ENCODE data around the gene HRH3.
A peak's percentile ranks its signal among the peaks of the same experiment; 100 is the strongest.

Gene HRH3

GRCh38 chr20:62243906-62244515, 23.9 kb upstream of the HRH3 start:
- DNase-seq (ENCODE audit: low spot score), result no peak

GRCh38 chr20:62243106-62243505, 23.0 kb upstream of the HRH3 start:
- DNase-seq (ENCODE audit: low spot score), result no peak

- no peak for DNase-seq (ENCODE audit: low spot score)
These were observed 22.1 kb upstream of the HRH3 start for GRCh38 chr20:62242176-62242575.

GRCh38 chr20:62241506-62241905, 21.4 kb upstream of the HRH3 start:
- no peak for DNase-seq (ENCODE audit: low spot score)

- DNase-seq (ENCODE audit: low spot score), result no peak
These were observed 20.1 kb upstream of the HRH3 start for GRCh38 chr20:62240020-62240685.

GRCh38 chr20:62239278-62239879, 19.3 kb upstream of the HRH3 start:
- no peak for DNase-seq (ENCODE audit: low spot score)

- DNase-seq (ENCODE audit: low spot score), result peak; percentile 38
These were observed 18.6 kb upstream of the HRH3 start for GRCh38 chr20:62238569-62239277.

GRCh38 chr20:62237801-62238568, 17.9 kb upstream of the HRH3 start, which contains the start of gene OSBPL2:
Gene OSBPL2 (plus strand): TSS chr20:62238521. CDS start chr20:62256185, 17,664 bp downstream.
- peak; percentile 100 for DNase-seq (ENCODE audit: low spot score)

GRCh38 chr20:62237514-62237800, 17.4 kb upstream of the HRH3 start:
- DNase-seq (ENCODE audit: low spot score), result no peak

- no peak for DNase-seq (ENCODE audit: low spot score)
These were observed 16.9 kb upstream of the HRH3 start for GRCh38 chr20:62236766-62237513.

- DNase-seq (ENCODE audit: low spot score), result no peak
These were observed 16.1 kb upstream of the HRH3 start for GRCh38 chr20:62236200-62236599.

GRCh38 chr20:62235777-62236157, 15.7 kb upstream of the HRH3 start:
- no peak for DNase-seq (ENCODE audit: low spot score)

GRCh38 chr20:62235001-62235776, 15.1 kb upstream of the HRH3 start:
- peak; percentile 75 for DNase-seq (ENCODE audit: low spot score)

GRCh38 chr20:62234339-62234738, 14.3 kb upstream of the HRH3 start:
- peak; percentile 56 for DNase-seq (ENCODE audit: low spot score)

GRCh38 chr20:62233684-62234083, 13.6 kb upstream of the HRH3 start:
- DNase-seq (ENCODE audit: low spot score), result no peak

GRCh38 chr20:62232770-62233645, 12.9 kb upstream of the HRH3 start:
- no peak for DNase-seq (ENCODE audit: low spot score)

GRCh38 chr20:62232194-62232593, 12.1 kb upstream of the HRH3 start:
- no peak for DNase-seq (ENCODE audit: low spot score)

GRCh38 chr20:62231292-62231691, 11.2 kb upstream of the HRH3 start:
- DNase-seq (ENCODE audit: low spot score), result no peak

- DNase-seq (ENCODE audit: low spot score), result no peak
These were observed 10.6 kb upstream of the HRH3 start for GRCh38 chr20:62230696-62231095.

GRCh38 chr20:62230276-62230675, 10.2 kb upstream of the HRH3 start:
- no peak for DNase-seq (ENCODE audit: low spot score)
